Stimulated activated CD4-positive, alpha-beta T cell treated with anti-CD3 and anti-CD28 coated beads, Interleukin-15, amount 100 ng/mL, for 1 hour (primary cell): ENCODE measurements around the gene WDFY2.
A peak's percentile ranks its signal among the peaks of the same experiment; 100 is the strongest.
"Not testable (repeated sequence)": the region's sequence is repeated elsewhere in the genome, so short reads cannot be mapped to it uniquely, and the experiment has no call there.

Experiments used
- DNase-seq, 2 donors: peaks; one replicate each; pipeline ENCODE4 v3.0.0-alpha.2; 2020; ENCODE audit warnings: low read depth in 1 of 2, low spot score in 1 of 2

WDFY2 gene

GRCh38 chr13:51583875-51584730 lies at the start of gene WDFY2:
WDFY2 (plus strand) TSS chr13:51584462; CDS start chr13:51584688, 226 bp downstream.
- peak; percentile 99 for DNase-seq

- no peak for DNase-seq
Observed at GRCh38 chr13:51538591-51539179, 45.6 kb upstream of the WDFY2 start.

- no peak for DNase-seq
Observed at GRCh38 chr13:51539887-51540286, 44.4 kb upstream of the WDFY2 start.

- no peak for DNase-seq
Observed at GRCh38 chr13:51541037-51541436, 43.2 kb upstream of the WDFY2 start.

- no peak for DNase-seq
Observed at GRCh38 chr13:51541809-51542258, 42.4 kb upstream of the WDFY2 start.

- no peak for DNase-seq
Observed at GRCh38 chr13:51542346-51543242, 41.7 kb upstream of the WDFY2 start.

GRCh38 chr13:51545446-51545845 lies 38.8 kb upstream of the WDFY2 start:
- not testable (repeated sequence) for DNase-seq

- no peak for DNase-seq
Observed at GRCh38 chr13:51547425-51548176, 36.7 kb upstream of the WDFY2 start.

- DNase-seq = no peak
Observed at GRCh38 chr13:51549050-51549449, 35.2 kb upstream of the WDFY2 start.

- DNase-seq = no peak
Observed at GRCh38 chr13:51549593-51549992, 34.7 kb upstream of the WDFY2 start.

- no peak for DNase-seq
Observed at GRCh38 chr13:51550151-51550550, 34.1 kb upstream of the WDFY2 start.

- DNase-seq = no peak
Observed at GRCh38 chr13:51551416-51551815, 32.8 kb upstream of the WDFY2 start.

GRCh38 chr13:51552027-51552426 lies 32.2 kb upstream of the WDFY2 start:
- DNase-seq = no peak

GRCh38 chr13:51553531-51553930 lies 30.7 kb upstream of the WDFY2 start:
- no peak for DNase-seq

GRCh38 chr13:51556740-51557139 lies 27.5 kb upstream of the WDFY2 start:
- DNase-seq = no peak

- DNase-seq = no peak
Observed at GRCh38 chr13:51557438-51557837, 26.8 kb upstream of the WDFY2 start.

GRCh38 chr13:51557875-51558612 lies 26.2 kb upstream of the WDFY2 start:
- DNase-seq = no peak

- no peak for DNase-seq
Observed at GRCh38 chr13:51559946-51560735, 24.1 kb upstream of the WDFY2 start.

GRCh38 chr13:51562011-51562671 lies 22.1 kb upstream of the WDFY2 start:
- DNase-seq = no peak
